Measurements from ENCODE around the gene HMBS.

DNA sequence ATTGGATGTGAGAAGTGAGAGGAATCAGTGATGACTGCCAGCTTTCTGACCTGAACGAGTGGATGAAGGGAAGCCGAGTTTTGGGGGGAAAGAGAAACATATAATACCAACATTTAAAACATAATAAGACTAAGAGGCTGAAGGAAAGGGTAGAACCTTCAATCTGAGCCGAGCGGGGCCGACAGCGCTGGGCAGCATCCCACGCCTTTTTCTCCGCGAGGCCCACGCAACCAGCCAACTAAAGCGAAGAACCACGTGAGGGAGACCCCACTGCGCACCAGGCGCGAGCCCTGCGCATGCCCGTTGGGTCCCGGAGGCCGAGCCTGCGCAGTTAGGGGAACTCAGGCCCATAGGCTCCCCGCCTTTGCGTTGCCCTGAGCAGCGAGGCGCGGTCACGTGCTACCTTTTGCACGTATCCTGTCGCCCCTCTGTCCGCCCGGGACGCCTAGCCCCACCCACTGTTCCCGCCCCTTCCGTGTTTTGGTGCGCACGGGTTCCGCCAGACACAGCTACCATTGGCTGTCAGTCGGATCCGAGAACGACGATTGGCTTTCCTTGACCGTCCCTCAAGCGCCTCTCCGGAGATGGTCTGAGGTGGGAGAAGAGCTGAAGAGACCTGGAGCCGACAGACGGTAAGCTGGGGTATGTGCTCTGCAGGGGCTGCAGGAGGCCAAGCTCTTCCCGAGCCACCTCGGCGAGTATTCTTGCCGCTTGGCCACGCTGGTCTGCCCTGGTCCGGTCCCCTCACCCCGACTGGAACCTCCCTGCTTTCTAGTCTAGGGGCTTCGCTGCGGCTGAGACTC, 36.5 kb downstream of the HMBS start, which contains the start of gene HINFP:
- TF ChIP-seq, protein P1, sequence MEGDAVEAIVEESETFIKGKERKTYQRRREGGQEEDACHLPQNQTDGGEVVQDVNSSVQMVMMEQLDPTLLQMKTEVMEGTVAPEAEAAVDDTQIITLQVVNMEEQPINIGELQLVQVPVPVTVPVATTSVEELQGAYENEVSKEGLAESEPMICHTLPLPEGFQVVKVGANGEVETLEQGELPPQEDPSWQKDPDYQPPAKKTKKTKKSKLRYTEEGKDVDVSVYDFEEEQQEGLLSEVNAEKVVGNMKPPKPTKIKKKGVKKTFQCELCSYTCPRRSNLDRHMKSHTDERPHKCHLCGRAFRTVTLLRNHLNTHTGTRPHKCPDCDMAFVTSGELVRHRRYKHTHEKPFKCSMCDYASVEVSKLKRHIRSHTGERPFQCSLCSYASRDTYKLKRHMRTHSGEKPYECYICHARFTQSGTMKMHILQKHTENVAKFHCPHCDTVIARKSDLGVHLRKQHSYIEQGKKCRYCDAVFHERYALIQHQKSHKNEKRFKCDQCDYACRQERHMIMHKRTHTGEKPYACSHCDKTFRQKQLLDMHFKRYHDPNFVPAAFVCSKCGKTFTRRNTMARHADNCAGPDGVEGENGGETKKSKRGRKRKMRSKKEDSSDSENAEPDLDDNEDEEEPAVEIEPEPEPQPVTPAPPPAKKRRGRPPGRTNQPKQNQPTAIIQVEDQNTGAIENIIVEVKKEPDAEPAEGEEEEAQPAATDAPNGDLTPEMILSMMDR (IDR thresholded peaks at IDR 0.05): no peak
- TF ChIP-seq POLR2A (IDR thresholded peaks at IDR 0.05): peak in 1 of 2 donors; percentile 74

Measured in heart left ventricle (tissue), 13 donors.